GM12874 (cell line): ENCODE data around the gene ACO2.

ENCODE experiments used
- TF ChIP-seq, protein P1 (sequence below): IDR thresholded peaks from 2 replicates; pipeline ENCODE4 v1.5.1; 2011; ENCODE audit warnings: low read depth, mild to moderate bottlenecking, control low read depth, low read length, moderate library complexity; ENCODE audit not compliant: insufficient read depth

ACO2 gene

DNA sequence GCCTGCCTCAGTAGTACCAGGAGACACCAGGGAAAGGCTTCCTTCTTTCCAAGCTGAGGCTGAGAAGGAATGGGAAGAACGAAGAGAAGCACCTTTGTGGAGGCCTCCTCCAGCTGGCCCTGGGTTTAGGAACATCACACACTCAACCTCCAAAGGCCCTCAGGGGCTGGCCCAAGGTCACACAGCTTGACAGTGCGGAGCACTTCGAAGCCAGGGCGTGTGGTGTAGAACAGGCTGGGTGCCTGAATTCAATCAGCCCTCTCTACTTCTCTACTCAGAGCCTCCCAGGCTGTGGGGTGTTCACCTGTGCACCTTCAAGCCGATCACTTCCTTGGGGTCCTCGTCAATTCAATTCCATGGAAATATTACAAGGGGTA is 91.2 kb downstream of the ACO2 start:
- TF ChIP-seq, protein P1, sequence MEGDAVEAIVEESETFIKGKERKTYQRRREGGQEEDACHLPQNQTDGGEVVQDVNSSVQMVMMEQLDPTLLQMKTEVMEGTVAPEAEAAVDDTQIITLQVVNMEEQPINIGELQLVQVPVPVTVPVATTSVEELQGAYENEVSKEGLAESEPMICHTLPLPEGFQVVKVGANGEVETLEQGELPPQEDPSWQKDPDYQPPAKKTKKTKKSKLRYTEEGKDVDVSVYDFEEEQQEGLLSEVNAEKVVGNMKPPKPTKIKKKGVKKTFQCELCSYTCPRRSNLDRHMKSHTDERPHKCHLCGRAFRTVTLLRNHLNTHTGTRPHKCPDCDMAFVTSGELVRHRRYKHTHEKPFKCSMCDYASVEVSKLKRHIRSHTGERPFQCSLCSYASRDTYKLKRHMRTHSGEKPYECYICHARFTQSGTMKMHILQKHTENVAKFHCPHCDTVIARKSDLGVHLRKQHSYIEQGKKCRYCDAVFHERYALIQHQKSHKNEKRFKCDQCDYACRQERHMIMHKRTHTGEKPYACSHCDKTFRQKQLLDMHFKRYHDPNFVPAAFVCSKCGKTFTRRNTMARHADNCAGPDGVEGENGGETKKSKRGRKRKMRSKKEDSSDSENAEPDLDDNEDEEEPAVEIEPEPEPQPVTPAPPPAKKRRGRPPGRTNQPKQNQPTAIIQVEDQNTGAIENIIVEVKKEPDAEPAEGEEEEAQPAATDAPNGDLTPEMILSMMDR: no peak

DNA sequence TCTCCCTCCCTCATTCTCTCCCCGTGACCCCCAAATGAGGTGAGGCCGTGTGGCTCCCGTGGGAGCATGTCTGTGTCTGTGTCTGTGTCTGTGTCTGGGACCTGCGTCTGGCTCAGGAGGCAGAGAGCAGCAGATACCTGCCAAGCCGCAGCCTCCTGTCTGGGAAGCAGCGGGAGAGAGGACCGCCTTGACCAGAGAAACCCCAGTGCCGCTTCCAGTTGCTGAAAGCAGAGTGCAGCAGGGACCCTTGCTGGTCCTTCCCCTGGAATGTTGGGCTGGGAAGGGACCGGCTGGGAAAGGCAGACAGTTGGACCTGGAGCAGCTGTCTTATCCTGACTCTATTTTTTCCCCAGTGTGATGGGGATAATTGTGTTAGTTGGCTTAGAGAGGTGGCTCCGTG is 92.4 kb downstream of the ACO2 start:
- TF ChIP-seq, protein P1: no peak

DNA sequence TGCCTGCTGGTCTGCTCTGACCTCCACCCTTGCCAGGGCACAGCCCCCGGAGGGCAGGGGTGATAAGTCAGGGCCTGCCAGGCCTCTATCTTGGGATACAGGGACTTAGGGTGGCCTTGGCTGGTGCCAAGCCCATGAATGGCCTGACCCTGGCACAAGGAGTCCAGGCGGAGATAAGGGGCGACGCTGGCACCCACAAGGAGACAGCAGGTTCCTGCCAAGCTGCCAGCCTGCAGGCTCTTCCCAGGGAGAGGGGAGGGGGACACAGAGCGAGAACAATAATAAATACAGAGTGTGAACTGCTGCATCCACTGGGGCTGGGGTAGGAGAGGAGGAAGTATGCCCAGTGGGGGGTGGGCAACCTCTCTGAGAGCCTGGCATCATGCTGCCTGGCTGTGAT is 92.9 kb downstream of the ACO2 start:
- TF ChIP-seq, protein P1: no peak

DNA sequence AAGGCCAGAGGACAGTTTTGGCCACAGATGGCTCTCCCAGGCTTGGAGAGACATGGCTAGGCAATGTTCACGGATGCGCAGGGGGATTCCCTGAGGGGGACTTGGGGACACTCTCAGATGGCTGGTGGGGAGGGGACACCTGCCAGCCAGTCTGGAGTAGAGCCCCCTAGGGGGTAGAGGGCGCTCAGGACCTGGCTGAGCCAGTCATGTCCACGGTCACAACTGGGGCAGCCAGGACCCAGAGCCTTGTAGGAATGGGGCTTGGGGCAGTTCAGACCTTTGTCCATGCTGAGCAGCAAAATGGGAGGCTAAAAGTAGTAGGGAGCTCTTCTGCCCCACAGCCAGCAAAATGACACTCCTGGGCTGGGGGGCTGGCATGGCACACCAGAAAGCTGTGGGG is 93.5 kb downstream of the ACO2 start:
- TF ChIP-seq, protein P1: no peak

DNA sequence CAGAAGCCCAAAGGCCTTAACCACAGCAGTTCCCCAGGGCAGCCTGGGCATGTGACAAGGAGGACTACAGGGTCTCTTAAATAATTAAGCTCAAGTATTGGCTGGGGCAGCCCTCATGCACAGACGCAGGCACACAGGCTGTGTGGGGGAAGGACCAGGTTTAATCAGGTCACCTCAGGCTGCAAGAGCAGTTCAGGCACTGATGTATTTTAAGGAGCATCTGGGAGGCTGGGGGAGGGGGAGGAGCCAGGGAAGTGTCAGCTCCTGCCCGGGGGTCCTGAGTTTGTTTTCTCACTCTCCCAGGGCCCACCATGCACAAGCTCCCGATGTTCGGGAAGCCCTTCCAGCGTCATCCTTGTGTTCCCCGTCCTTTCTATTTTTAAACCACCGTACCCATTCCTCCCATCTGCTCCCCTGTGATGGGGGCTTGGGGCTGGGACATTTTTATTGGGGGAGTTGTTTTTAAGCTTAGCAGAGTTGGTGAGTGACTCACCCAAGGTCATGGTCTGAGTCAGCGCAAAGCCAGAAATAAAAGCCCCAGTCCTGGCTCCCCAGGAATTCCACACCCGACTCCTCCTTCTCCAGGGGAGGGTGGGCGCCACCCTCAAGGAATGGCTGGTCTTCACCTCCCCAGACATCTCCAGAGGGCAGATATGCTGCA is 94.3 kb downstream of the ACO2 start:
- TF ChIP-seq, protein P1: no peak

DNA sequence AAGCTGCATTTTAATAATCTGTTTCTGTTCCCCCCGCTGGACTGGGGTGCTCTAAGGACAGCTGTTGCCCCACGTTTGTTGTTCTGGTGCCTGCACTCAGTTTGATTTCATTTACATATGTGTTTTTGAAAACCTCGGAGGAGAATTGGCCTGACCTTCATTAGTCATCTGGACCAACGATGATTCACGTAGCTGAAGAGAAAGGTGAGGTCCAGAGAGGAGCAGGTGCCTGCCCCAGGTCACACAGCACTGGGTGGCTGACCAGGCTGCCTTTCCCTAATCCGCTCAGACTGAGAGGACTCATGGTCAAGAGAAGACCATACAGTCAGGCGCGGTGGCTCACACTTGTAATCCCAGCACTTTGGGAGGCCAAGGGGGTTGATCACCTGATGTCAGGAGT is 95.6 kb downstream of the ACO2 start:
- TF ChIP-seq, protein P1: no peak

DNA sequence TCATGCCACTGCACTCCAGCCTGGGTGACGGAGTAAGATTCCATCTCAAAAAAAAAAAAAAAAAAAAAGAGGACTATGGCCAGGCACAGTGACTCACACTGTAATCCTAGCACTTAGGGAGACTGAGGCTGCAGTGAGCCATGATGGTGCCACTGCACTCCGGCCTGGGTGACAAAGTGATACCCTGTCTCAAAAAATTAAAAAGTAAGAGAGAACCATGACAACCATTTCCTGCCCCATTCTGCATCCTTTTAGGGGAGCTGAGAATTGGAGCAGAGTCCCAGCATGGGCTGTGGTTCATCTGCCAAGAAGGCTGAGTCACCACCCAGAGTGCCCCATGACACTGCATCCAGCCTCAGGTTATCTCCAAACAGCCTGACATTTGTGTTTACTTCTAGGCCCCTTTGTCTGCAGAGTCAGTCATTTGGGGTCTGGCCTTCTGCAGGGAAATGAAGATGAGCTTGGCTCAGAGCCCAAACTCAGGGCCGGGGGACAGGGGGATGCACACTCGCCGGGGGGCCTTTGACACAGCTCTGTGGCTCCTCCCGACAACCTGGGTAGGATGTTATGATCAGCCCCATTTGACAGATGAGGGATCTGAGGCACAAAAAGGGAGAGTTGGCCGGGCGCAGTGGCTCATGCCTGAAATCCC is 96.6 kb downstream of the ACO2 start:
- TF ChIP-seq, protein P1: no peak
